ENCODE results near the gene FUT8.
"Not testable (repeated sequence)": the region's sequence is repeated elsewhere in the genome, so short reads cannot be mapped to it uniquely, and the experiment has no call there.

Gene FUT8

DNA sequence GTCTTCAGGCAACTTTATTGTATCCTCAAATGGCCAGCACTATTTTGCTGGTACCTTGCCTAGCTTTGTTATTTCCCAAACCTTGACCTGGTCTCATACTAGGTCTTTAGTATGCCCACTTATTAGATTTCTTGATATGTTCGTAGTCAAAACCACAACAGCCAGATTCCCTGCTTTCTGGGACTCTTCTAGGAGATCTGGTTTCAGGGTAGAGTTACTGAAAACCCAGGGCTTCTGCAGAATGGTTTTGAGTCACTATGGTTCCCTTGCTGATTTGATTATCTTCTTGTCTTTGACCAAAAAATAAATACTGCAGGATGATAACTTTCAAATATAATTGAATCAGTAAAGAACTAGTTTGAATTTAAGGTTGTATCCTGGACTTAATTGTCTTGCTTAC, 211.2 kb downstream of the FUT8 start:
- DNase-seq (ENCODE audit: low read depth), result no peak

DNA sequence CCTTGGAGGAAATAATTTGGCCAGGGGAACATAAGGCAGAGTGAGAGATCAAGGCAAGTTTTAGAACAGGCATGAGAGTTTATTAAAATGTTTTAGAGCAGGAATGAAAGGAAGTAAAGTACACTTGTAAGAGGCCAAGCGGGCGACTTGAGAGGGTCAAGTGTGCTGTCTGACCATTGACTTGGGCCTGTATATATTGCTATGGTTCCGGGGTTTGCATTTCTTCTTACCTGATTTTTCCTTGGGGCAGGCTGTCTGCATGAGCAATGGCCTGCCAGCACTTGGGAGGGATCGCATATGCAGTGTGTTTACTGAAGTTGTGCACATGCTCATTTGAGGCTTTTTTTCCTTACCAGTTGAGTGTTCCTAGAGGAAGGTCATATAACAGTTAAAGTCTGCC, 214.8 kb downstream of the FUT8 start:
- no peak for DNase-seq (ENCODE audit: low read depth)

GRCh38 chr14:65628664-65629063, 216.1 kb downstream of the FUT8 start:
- DNase-seq (ENCODE audit: low read depth), result no peak

- no peak for DNase-seq (ENCODE audit: low read depth)
These were observed 218.5 kb downstream of the FUT8 start for GRCh38 chr14:65631040-65631439.

DNA sequence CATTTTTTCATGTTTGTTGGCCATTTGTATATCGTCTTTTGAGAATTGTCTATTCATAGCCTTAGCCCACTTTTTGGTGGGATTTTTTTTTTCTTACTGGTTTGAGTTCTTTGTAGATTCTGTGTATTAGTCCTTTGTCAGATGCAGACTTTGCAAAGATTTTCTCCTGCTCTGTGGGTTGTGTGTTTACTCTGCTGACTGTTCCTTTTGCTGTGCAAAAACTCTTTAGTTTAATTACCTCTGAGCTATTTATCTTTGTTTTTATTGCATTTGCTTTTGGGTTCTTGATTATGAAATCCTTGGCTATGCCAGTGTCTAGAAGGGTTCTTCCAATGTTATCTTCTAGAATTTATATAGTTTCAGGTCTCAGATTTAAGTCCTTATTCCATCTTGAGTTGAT, 220.0 kb downstream of the FUT8 start:
- DNase-seq (ENCODE audit: low read depth), result no peak

DNA sequence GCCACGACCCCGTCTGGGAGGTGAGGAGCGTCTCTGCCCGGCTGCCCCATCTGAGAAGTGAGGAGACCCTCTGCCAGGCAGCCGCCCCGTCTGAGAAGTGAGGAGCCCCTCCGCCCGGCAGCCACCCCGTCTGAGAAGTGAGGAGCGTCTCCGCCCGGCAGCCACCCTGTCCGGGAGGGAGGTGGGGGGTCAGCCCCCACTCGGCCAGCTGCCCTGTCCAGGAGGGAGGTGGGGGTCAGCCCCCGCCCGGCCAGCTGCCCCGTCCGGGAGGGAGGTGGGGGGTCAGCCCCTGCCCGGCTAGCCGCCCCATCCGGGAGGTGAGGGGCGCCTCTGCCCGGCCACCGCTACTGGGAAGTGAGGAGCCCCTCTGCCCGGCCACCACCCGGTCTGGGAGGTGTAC, 221.1 kb downstream of the FUT8 start:
- DNase-seq (ENCODE audit: low read depth), result not testable (repeated sequence)

DNA sequence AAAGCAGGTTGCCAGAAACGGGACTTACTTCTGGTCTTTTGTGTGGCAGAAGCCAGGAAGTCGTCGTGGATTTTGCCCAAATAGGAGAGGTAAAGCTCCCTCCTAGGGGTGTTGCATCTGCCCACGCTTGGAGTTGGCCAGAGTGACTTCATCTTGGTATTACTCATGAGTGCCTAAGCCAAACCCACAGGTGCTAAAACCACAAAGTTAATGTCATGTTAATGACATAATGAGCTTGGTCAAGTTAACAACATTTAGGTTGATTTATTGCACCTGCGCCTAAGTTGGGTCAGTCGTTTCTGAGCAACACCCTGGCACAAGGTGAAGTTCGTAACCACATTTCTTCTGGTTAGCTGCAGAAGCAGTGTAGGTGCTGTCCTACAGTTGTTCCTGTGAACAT, 225.2 kb downstream of the FUT8 start:
- DNase-seq (ENCODE audit: low read depth), result peak; percentile 30

- no peak for DNase-seq (ENCODE audit: low read depth)
These were observed 226.7 kb downstream of the FUT8 start for GRCh38 chr14:65639216-65639615.

- DNase-seq (ENCODE audit: low read depth), result no peak
These were observed 238.3 kb downstream of the FUT8 start for GRCh38 chr14:65650826-65651225.

- no peak for DNase-seq (ENCODE audit: low read depth)
These were observed 244.0 kb downstream of the FUT8 start for GRCh38 chr14:65656554-65656953.

GRCh38 chr14:65658202-65658601, 245.7 kb downstream of the FUT8 start:
- no peak for DNase-seq (ENCODE audit: low read depth)

GRCh38 chr14:65661865-65662264, 249.3 kb downstream of the FUT8 start:
- DNase-seq (ENCODE audit: low read depth), result no peak

GRCh38 chr14:65664436-65664835, 251.9 kb downstream of the FUT8 start:
- DNase-seq (ENCODE audit: low read depth), result no peak

- no peak for DNase-seq (ENCODE audit: low read depth)
These were observed 264.0 kb downstream of the FUT8 start for GRCh38 chr14:65676361-65677014.

DNA sequence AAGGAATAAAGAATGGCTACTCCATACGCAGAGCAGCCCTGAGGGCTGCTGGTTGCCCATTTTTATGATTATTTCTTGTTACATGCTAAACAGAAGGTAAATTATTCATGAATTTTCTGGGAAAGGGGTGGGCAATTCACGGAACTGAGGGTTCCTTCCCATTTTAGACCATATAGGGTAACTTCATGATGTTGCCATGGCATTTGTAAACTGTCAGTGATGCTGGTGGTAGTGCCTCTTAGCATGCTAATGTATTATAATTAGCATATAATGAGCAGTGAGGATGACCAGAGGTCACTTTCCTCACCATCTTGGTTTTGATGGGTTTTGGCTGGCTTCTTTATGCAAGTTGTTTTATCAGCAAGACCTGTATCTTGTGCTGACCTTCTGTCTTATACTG, 273.0 kb downstream of the FUT8 start:
- no peak for DNase-seq (ENCODE audit: low read depth)

DNA sequence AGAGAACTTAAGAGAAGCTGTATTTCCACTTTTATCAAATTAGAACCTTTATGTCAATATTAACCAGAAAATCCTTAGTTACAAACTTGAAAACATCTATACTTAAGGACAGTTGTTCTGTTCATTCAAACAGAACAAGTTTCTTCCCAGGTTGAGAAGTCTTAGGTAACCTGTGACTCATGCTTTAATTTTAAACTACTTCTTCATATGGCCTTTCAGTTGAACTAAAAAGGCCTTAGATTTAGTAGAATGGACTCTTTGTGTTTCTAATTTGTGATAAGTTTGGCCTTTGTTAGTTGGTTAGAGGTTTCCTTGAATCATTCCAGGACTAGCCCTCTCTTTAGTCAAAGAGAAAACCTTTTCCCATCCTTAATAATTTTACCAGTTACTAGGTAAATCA, 274.2 kb downstream of the FUT8 start:
- DNase-seq (ENCODE audit: low read depth), result no peak

- DNase-seq (ENCODE audit: low read depth), result no peak
These were observed 276.5 kb downstream of the FUT8 start for GRCh38 chr14:65689070-65689469.

DNA sequence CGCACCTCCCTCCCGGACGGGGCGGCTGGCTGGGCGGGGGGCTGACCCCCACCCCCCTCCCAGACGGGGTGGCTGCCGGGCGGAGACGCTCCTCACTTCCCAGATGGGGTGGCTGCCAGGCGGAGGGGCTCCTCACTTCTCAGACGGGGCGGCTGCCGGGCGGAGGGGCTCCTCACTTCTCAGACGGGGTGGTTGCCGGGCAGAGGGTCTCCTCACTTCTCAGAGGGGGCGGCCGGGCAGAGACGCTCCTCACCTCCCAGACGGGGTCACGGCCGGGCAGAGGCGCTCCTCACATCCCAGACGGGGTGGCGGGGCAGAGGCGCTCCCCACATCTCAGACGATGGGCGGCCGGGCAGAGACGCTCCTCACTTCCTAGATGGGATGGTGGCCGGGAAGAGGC, 280.0 kb downstream of the FUT8 start:
- DNase-seq (ENCODE audit: low read depth), result not testable (repeated sequence)

- no peak for DNase-seq (ENCODE audit: low read depth)
These were observed 284.3 kb downstream of the FUT8 start for GRCh38 chr14:65696801-65697200.

DNA sequence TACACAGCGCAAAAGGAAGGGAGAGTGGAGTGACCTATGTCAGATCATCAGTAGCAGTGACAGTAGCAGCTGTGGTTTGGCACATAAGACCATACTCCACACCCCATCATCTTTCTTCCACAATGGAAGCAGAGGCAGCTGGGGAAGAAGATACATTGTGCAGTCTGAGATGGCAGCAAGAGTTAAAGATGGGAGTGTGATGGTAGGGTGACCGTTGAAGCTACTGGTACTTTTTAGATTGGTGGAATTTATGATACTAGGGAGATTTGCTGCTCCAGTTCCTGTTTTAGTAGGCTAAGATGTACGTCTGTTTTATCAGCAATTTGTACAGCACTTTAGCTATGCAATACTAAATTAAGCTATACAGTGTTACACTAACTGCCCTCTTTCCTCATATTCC, 291.0 kb downstream of the FUT8 start:
- no peak for DNase-seq (ENCODE audit: low read depth)

DNA sequence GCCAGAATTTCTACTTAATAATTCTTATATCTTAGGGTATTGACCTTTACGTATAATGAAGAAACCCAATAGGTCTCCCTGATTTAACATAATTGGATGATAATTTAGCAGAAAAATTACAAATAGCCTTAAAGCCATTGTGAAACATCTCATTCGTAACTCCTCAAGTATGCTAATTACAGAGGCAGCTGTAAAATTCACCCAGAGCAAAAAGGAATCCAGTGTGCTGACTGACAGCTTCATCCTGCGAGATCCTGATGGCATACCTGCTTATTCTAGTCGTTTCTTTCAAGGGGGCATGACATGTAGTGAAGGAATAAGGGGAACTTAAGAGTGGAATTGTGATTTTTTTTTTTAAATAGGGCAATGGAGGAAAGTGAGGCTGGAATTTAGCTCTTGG, 291.5 kb downstream of the FUT8 start:
- no peak for DNase-seq (ENCODE audit: low read depth)

- DNase-seq (ENCODE audit: low read depth), result no peak
These were observed 291.9 kb downstream of the FUT8 start for GRCh38 chr14:65704437-65704836.

DNA sequence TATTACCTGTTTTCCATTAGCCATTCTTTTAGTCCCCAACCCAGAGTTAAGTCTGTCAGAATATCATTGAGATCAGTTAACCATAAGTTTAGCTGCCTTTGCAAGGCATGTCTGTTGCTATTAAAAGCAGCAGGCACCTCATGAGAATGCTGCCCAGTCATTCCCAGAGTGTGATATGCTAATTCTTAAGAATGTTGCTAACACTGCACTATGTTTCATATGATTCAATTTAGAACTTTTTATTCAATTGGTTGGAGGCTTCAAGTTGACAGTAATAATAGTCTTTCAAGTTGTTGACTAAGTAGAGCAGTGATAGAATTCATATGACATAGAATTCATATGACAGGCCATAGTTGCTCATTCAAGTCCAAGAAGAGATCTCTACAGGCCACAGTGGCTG, 292.3 kb downstream of the FUT8 start:
- DNase-seq (ENCODE audit: low read depth), result no peak

DNA sequence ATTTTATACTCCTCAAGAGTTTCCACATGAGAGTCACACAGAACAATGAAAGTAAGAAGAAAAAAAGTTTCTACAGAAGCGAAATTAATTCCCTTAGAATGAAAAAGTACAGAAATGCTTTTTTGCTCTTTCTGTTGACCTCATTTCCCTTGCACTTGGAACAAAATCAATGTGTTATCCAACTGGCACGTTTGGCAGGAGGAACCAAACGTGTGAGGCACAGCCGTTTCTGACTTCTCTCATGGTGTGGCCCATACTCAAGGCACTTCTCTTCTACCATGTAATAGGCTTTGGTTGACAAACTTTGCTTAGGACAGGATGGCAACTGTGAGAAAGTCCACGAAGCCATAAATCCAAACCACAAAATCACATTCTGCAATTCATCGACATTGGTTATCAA, 297.0 kb downstream of the FUT8 start:
- no peak for DNase-seq (ENCODE audit: low read depth)

- not testable (repeated sequence) for DNase-seq (ENCODE audit: low read depth)
These were observed 304.3 kb downstream of the FUT8 start for GRCh38 chr14:65716813-65717212.

Measured in stimulated activated CD8-positive, alpha-beta memory T cell treated with anti-CD3 and anti-CD28 coated beads, Interleukin-12 subunit alpha, Interleukin-12 subunit beta, amount 100 ng/mL, for 4 hours (primary cell).